NB4 (cell line): ENCODE measurements around the gene BMF.

ENCODE experiments used
- DNase-seq: peaks from one replicate; pipeline ENCODE4 v3.0.0; 2010; ENCODE audit warnings: low read depth
- H3K4me3 ChIP-seq: one replicate; pipeline ENCODE4 v1.5.1; 2011; ENCODE audit warnings: mild to moderate bottlenecking, low read depth, low read length, moderate library complexity
- MYC ChIP-seq: IDR thresholded peaks from 2 replicates; pipeline ENCODE4 v1.6.1; 2011; ENCODE audit warnings: low read depth, low read length
- POLR2A ChIP-seq: IDR thresholded peaks from 2 replicates; pipeline ENCODE4 v1.6.1; 2011; ENCODE audit warnings: mild to moderate bottlenecking; ENCODE audit not compliant: insufficient read length; ENCODE audit errors: extremely low read depth
- TF ChIP-seq, protein P1 (sequence below): IDR thresholded peaks from one replicate; pipeline ENCODE4 v1.5.1; 2012; ENCODE audit warnings: low read depth, low read length
- TF ChIP-seq, protein P2 (sequence below): IDR thresholded peaks from 2 replicates; pipeline ENCODE4 v1.6.1; 2011; ENCODE audit warnings: low read depth, low read length

Gene BMF

DNA sequence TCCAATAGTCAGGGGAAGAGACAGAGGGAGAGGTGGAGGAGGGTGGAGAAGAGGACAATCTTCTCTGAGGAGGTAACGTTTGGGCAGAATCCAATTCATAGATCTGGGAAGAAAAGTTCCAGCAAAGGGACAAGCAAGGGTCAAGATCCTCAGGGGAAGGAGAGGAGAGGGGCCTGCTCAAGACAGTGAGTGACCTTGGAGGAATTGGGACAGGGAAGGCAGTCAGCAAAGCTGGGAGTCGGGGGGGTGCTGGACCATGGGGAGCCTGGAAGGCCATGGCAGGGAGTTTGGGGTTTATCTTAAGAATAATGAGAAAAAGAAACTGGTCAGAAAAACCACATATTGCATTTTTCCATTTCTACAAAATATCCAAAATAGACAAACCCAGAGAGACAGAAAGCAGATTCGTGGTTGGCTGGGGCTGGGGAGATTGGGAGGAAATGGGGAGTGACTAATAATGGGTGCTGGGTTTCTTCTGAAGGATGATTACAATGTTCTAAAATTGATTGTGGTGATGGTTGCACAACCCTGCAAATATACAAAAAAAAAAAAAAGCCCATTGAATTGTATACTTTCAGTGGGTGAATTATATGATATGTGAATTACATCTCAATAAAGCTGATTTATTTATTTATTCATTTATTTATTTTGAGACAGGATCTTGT, 50.1 kb downstream of the BMF start:
- TF ChIP-seq MYC (no peak), POLR2A (no peak)
- TF ChIP-seq, protein P1, sequence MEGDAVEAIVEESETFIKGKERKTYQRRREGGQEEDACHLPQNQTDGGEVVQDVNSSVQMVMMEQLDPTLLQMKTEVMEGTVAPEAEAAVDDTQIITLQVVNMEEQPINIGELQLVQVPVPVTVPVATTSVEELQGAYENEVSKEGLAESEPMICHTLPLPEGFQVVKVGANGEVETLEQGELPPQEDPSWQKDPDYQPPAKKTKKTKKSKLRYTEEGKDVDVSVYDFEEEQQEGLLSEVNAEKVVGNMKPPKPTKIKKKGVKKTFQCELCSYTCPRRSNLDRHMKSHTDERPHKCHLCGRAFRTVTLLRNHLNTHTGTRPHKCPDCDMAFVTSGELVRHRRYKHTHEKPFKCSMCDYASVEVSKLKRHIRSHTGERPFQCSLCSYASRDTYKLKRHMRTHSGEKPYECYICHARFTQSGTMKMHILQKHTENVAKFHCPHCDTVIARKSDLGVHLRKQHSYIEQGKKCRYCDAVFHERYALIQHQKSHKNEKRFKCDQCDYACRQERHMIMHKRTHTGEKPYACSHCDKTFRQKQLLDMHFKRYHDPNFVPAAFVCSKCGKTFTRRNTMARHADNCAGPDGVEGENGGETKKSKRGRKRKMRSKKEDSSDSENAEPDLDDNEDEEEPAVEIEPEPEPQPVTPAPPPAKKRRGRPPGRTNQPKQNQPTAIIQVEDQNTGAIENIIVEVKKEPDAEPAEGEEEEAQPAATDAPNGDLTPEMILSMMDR, result no peak
- TF ChIP-seq, protein P2, sequence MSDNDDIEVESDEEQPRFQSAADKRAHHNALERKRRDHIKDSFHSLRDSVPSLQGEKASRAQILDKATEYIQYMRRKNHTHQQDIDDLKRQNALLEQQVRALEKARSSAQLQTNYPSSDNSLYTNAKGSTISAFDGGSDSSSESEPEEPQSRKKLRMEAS, result no peak
- no peak overlapping the region for H3K4me3 ChIP-seq
- DNase-seq, result peak; percentile 80

GRCh38 chr15:40055576-40056293, 52.9 kb downstream of the BMF start:
- no peak overlapping the region for H3K4me3 ChIP-seq
- TF ChIP-seq POLR2A (no peak), MYC (no peak)
- TF ChIP-seq, protein P2, result no peak
- TF ChIP-seq, protein P1, result no peak
- peak; percentile 83 for DNase-seq

DNA sequence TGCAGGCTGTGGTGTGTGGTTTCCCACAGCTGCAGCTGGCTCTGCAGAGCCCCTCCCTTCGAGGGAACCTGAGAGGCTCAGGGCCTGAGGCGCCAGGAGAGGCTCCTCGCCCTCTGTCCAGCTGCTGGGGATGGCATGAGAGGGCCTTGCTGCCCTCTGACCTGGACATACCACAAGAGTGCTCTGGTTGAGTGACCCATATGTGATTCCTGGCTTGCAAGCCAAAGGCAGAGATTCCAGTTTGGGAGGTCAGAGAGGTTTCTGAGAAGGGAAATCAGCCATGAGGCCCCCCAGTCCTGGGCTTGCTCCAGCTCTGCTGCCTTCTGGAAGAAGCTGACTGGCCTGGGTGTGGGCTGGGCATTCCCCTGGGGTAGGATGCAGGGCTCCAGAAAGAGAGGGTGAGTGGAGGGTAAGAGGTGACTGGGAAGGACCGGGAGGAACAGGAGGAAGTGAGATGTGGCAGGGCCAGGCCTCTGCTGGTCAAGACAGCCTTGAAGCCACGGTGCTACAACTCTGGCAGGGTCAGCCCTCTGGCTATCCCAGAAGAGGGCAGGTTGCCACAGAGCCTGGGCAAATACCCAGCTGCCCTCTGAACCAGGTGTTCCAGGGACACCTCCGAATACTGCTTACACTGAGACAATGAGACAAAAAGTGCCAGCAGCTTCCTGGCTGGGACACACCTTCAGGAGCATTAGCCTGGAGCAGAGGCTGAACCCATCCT, 53.7 kb downstream of the BMF start:
- no peak overlapping the region for H3K4me3 ChIP-seq
- TF ChIP-seq POLR2A (no peak), MYC (peak; percentile 31; the same call in 1 of the 2 replicates)
- TF ChIP-seq, protein P2, result no peak
- peak; percentile 64 for DNase-seq

GRCh38 chr15:40054605-40054854, 54.1 kb downstream of the BMF start:
- H3K4me3 ChIP-seq, result no peak overlapping the region
- no peak for DNase-seq
- TF ChIP-seq MYC (no peak), POLR2A (no peak)
- TF ChIP-seq, protein P2, result no peak
- TF ChIP-seq, protein P1, result no peak

DNA sequence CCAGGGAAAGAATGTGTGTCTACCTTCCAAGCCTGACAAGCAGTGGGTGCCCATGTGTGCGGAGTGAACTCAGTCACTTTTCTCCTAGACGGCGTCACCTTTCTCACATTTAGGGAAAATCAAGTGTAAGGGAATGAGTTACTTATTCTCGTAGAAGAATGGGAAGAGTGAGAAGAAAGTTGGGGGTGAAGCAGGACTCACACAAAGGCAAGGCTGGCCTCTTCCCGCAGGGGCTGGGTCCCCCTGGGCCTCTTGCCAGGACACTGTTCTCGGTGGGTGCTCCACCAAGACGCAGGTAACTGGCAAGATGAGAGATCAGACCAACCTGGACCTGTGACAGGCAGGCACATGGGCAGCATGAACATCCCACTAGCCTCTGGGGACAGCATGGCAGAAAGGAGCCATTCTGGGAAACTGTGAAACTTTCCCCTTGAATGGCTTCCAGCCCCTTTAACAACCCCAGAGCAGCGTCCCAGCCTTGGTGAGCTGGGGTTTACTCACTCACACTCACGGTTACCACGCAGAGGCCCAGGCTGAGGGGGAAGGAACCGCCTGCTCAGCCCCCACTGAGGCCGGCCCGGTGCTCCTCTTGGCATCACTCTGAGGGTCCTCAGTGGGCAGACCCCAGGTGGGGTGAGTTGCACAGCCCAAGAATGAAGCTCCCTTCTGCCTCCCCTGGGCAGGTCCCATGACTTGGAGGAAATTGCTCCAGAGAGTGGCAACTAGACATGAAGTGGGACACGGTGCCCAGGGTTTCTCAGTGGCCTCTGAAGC, 54.7 kb downstream of the BMF start:
- TF ChIP-seq POLR2A (no peak), MYC (no peak)
- TF ChIP-seq, protein P2, result no peak
- TF ChIP-seq, protein P1, result no peak
- no peak overlapping the region for H3K4me3 ChIP-seq
- peak; percentile 47 for DNase-seq
